Ishikawa (cell line): ENCODE results near the gene PLCE1.
A peak's percentile ranks its signal among the peaks of the same experiment; 100 is the strongest.

Experiments used
- CEBPB ChIP-seq: IDR thresholded peaks from 2 replicates; pipeline ENCODE4 v1.6.1; 2012
- CREB1 ChIP-seq: IDR thresholded peaks from 2 replicates; pipeline ENCODE4 v1.6.1; 2012; ENCODE audit warnings: low read depth
- EGR1 ChIP-seq: IDR thresholded peaks from 2 replicates; pipeline ENCODE4 v1.6.1; 2012
- EP300 ChIP-seq: IDR thresholded peaks from 2 replicates; pipeline ENCODE4 v1.6.1; 2012; ENCODE audit warnings: borderline replicate concordance
- FOXM1 ChIP-seq: IDR thresholded peaks from 2 replicates; pipeline ENCODE4 v1.6.1; 2012; ENCODE audit warnings: low read depth, borderline replicate concordance
- NFIC ChIP-seq: IDR thresholded peaks from 2 replicates; pipeline ENCODE4 v1.6.1; 2012
- RAD21 ChIP-seq: IDR thresholded peaks from 2 replicates; pipeline ENCODE4 v1.6.1; 2012; ENCODE audit warnings: low read depth
- REST ChIP-seq: IDR thresholded peaks from 2 replicates; pipeline ENCODE4 v1.6.1; 2012; ENCODE audit warnings: low read depth, mild to moderate bottlenecking
- TAF1 ChIP-seq: IDR thresholded peaks from 2 replicates; pipeline ENCODE4 v1.6.1; 2012; ENCODE audit warnings: low read depth, mild to moderate bottlenecking
- TCF12 ChIP-seq: IDR thresholded peaks from 2 replicates; pipeline ENCODE4 v1.6.1; 2012; ENCODE audit warnings: low read depth
- TEAD4 ChIP-seq: IDR thresholded peaks from 2 replicates; pipeline ENCODE4 v1.6.1; 2012
- YY1 ChIP-seq: IDR thresholded peaks from 2 replicates; pipeline ENCODE4 v1.6.1; 2012; ENCODE audit warnings: low read depth
- ZBTB7A ChIP-seq: IDR thresholded peaks from 2 replicates; pipeline ENCODE4 v1.6.1; 2012; ENCODE audit warnings: low read depth
- TF ChIP-seq, protein P1 (sequence below): IDR thresholded peaks from 2 replicates; pipeline ENCODE4 v1.6.1; 2012
- TF ChIP-seq, protein P2 (sequence below): IDR thresholded peaks from 2 replicates; pipeline ENCODE4 v1.6.1; 2012

Gene PLCE1

GRCh38 chr10:93977442-93977841 is 16.3 kb upstream of the PLCE1 start:
- TF ChIP-seq RAD21 (peak; percentile 41; the same call in 1 of the 2 replicates), TCF12 (no peak), ZBTB7A (no peak)

- TF ChIP-seq, protein P1, sequence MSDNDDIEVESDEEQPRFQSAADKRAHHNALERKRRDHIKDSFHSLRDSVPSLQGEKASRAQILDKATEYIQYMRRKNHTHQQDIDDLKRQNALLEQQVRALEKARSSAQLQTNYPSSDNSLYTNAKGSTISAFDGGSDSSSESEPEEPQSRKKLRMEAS, result no peak
- TF ChIP-seq FOXM1 (no peak), CREB1 (no peak), EP300 (no peak)
Measured at GRCh38 chr10:93980486-93980885, 13.2 kb upstream of the PLCE1 start.

DNA sequence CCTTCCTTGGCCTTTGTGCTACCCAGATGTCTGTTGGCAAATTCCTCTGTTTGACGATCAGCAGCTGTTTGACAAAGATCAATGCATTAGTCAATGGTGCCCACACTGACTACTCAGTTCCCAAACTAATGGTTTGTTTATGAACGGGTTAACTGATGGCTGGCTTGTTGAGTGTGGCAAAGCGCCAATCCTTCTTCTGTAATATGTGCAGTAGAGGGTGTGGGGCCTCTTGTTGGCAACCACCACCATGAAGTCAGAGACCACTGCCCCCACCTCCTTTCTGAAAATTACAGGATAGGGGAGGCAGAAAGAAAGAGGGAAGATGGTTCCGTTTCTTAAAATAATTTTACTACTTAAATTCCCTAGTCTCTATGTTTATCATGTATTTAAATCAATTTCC is 2.6 kb upstream of the PLCE1 start:
- TF ChIP-seq ZBTB7A (0 out of 2 replicates have a peak, but pooled peaks have one; percentile 44), TAF1 (no peak), TEAD4 (no peak), CREB1 (no peak), RAD21 (no peak)

DNA sequence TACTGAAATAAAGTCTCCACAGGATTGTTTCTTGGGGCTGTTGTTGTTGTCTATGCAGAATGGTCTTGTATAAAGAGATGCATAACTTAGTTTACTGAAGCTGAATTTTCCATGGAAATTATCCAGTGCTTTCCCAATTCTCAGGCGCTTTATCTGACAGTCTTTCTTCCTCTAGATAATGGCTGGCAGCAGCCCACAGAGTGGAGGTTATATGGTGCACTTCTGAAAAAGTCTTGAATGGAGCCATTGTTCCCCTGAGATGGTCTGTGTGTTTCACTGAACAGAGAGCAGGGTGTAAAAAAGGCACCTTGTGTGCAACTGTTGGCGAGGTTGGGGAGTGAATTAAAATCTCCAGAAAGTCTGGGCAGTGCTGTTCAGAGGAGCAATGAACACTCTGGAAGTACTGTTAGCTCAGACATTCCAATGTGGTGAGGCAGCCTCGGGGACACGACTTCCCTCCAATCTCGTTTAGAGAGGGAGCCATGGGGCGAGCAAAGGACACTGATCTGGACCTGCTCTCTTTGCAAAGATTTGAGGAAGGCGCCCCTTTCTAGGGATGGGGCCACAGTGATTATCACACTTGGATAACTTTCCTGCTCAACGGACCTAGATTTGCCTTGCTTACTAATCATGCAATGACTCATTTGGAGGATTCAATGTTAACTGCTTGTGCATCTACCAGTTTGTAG is 2.0 kb upstream of the PLCE1 start:
- TF ChIP-seq CEBPB (no peak), TCF12 (0 out of 2 replicates have a peak, but pooled peaks have one; percentile 27), TEAD4 (peak; percentile 89)
- TF ChIP-seq, protein P1, result peak; percentile 84

- TF ChIP-seq REST (no peak), TEAD4 (0 out of 2 replicates have a peak, but pooled peaks have one; percentile 7), YY1 (no peak), ZBTB7A (no peak), FOXM1 (0 out of 2 replicates have a peak, but pooled peaks have one; percentile 10), TCF12 (no peak)
Measured at GRCh38 chr10:93992400-93993030, 1.2 kb upstream of the PLCE1 start.

DNA sequence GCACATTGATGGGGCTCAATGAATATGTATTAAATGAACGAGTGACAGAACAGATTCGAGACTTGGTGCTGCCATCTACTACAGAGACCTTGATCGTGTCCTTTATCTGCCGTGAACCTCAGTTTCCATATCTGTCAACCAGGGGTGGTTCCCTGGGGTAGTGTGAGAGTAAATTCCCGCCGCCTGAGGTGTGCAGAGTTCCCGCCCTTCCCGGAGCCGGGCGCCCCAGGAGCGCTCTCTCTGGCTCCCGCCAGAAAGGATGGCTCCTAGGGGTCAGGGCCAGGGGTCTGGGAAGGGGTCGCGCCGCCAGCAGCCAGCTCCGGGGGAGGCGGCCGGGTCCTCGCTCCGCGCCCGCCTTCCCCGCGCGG is 333 bp upstream of the PLCE1 start:
- TF ChIP-seq TAF1, result no peak; the same call in 1 of the 2 replicates
- no peak for TF ChIP-seq REST
- 0 out of 2 replicates have a peak, but pooled peaks have one; percentile 24 for TF ChIP-seq TEAD4
- TF ChIP-seq ZBTB7A, result peak; percentile 85
- TF ChIP-seq, protein P1, result 0 out of 2 replicates have a peak, but pooled peaks have one; percentile 33
- TF ChIP-seq TCF12, result 0 out of 2 replicates have a peak, but pooled peaks have one; percentile 5

DNA sequence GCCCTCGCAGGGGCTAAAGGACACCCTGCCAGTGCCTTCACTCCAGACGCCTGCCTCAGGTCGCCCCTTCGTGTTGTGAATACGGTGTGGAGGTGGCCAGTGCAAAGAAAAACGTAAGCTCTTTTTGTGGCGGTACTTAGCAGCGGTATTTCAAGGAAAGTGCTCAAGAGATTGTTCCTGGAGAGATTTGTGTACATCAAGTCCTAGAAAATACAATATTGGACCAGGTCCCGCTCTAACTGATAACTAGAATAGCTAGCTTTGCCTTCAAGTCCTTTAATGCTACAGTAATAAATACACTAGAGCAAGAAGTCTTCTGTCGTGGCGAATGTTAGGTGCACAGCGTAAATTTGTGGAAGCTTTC is 689 bp downstream of the PLCE1 start:
- TF ChIP-seq EP300, result no peak
- TF ChIP-seq TCF12, result no peak
- TF ChIP-seq, protein P2, sequence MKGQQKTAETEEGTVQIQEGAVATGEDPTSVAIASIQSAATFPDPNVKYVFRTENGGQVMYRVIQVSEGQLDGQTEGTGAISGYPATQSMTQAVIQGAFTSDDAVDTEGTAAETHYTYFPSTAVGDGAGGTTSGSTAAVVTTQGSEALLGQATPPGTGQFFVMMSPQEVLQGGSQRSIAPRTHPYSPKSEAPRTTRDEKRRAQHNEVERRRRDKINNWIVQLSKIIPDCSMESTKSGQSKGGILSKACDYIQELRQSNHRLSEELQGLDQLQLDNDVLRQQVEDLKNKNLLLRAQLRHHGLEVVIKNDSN, result no peak
- TF ChIP-seq REST, result no peak
- no peak for TF ChIP-seq CEBPB
- no peak for TF ChIP-seq CREB1
- TF ChIP-seq FOXM1, result no peak
- TF ChIP-seq ZBTB7A, result no peak
- TF ChIP-seq TEAD4, result no peak
- no peak for TF ChIP-seq EGR1
- no peak for TF ChIP-seq NFIC
- TF ChIP-seq TAF1, result no peak
- TF ChIP-seq YY1, result no peak
- no peak for TF ChIP-seq RAD21
- TF ChIP-seq, protein P1, result no peak
